ENCODE results near the gene GRM7.

GRM7 gene

DNA sequence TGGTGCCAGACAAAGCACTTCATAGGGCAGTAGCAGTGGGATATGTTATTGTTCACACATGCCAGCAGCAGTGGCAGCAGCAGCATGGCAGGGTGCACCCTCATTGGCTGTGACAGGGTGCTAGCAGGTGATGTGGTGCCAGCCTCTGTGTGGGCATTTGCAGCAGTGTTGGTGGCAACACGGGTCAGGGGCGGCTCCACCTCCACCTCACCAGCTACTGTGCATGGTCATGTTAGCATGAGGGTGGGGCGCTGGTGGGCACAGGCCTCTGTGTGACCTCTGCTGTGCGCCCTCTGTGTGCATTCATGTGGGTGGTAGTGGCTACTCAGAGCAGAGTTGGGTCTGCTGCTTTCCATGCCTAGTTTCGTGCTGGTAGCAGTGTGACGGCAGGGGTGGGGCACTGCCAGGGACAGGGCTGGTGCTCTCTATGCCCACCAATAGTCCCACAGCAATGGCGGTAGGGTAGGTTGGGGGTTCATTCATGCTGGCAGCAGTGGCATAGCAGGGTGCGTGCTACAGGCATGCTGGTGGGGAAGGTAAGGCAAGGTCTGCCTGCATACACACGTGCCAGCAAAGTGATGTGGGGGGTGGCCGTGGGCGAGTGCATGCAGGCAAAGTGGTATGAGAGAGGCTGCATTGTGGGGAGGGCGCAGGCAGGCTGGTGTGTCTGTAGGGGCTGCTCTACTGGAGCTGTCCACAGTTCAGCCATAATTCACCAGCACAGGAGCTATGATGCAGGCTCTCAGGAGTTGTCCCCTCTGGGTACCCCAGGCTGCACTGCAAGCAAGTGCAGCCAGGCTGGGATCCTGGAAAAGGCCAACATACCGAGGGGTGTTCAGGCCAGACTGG lies 402.7 kb downstream of the GRM7 start:
- DNase-seq (ENCODE audit: low read depth): no peak
- TF ChIP-seq, protein P1, sequence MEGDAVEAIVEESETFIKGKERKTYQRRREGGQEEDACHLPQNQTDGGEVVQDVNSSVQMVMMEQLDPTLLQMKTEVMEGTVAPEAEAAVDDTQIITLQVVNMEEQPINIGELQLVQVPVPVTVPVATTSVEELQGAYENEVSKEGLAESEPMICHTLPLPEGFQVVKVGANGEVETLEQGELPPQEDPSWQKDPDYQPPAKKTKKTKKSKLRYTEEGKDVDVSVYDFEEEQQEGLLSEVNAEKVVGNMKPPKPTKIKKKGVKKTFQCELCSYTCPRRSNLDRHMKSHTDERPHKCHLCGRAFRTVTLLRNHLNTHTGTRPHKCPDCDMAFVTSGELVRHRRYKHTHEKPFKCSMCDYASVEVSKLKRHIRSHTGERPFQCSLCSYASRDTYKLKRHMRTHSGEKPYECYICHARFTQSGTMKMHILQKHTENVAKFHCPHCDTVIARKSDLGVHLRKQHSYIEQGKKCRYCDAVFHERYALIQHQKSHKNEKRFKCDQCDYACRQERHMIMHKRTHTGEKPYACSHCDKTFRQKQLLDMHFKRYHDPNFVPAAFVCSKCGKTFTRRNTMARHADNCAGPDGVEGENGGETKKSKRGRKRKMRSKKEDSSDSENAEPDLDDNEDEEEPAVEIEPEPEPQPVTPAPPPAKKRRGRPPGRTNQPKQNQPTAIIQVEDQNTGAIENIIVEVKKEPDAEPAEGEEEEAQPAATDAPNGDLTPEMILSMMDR (conservative IDR thresholded peaks at IDR 0.05; ENCODE audit: low read depth, low read length): no peak
- no peak overlapping the region for H3K4me3 ChIP-seq (ENCODE audit: low read depth, low read length)

DNA sequence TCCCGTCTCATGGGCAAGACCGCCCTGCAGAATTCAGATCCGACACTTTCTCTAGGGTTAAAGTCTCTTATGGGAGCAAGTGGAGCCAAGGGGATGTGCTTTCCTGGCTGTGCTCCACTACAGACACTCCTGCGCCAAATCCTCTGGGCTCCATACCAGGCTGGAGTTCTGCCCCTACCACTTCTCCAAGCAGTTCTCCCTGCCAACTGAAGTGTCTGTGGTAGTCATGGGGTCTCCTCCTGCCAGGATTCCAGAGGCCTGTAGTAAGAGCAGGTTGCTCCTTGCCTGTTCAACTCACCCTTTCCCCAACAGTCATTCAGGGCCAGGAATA lies 403.2 kb downstream of the GRM7 start:
- DNase-seq (ENCODE audit: low read depth): no peak
- no peak overlapping the region for H3K4me3 ChIP-seq (ENCODE audit: low read depth, low read length)
- TF ChIP-seq, protein P1 (conservative IDR thresholded peaks at IDR 0.05; ENCODE audit: low read depth, low read length): no peak

DNA sequence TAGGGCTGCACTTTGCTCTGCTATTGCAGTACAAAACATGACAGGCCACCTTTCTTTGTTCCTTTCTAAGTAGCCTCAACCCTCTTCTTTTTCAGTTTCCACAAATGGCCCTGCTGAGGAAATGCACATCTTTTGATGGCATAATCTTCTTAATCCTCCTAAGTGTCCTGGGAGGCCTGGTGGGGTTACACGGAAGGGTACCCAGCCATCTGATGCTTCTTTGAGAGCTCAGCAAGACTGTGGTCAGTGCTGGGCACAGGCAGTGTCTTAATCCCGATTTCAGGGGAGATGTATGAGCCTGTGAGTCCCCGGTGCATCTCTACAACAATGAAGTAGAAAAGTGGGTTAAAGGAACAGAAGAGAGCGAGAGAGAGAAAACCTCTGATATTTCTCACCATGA lies 404.8 kb downstream of the GRM7 start:
- TF ChIP-seq, protein P1 (conservative IDR thresholded peaks at IDR 0.05; ENCODE audit: low read depth, low read length): no peak
- no peak for DNase-seq (ENCODE audit: low read depth)
- no peak overlapping the region for H3K4me3 ChIP-seq (ENCODE audit: low read depth, low read length)

DNA sequence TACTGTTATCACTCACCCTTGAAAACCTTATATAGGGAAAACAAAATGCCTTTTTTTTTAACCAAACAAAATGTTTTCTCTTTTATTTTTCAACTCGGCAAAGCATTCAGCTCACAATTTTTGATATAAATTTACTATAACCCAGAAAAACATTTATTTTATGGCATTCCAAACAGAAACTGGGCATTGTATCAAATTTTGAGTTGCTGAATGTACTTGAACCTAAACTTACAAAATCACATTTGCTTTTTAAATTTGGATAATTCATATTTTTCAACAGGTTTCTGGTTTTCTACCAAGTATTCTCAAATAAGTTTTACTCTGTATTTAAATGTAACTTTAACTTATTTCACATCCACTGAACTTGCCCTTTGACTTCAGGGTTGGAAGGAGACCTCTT lies 405.6 kb downstream of the GRM7 start:
- no peak overlapping the region for H3K4me3 ChIP-seq (ENCODE audit: low read depth, low read length)
- DNase-seq (ENCODE audit: low read depth): no peak
- TF ChIP-seq, protein P1 (conservative IDR thresholded peaks at IDR 0.05; ENCODE audit: low read depth, low read length): no peak

DNA sequence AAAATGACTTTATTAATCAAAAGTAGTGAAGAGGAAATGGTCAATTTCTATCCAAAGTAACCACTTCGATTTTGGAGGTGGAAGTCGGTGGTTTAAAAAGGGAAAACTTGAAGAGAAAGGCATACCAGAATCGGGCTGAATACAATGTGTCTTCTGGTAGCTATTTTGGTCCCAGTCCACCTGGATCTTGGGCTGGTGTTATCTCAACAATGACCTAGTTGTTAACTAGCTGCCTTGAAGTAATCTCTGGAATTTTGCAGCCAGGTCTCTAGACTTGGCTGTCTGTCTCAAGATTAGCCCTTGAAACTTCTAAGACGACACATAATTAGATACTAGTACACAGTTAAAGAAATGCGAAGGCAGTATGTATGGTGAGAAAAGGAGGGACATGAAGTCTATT lies 409.8 kb downstream of the GRM7 start:
- H3K4me3 ChIP-seq (ENCODE audit: low read depth, low read length): no peak overlapping the region
- TF ChIP-seq, protein P1 (conservative IDR thresholded peaks at IDR 0.05; ENCODE audit: low read depth, low read length): no peak
- no peak for DNase-seq (ENCODE audit: low read depth)

DNA sequence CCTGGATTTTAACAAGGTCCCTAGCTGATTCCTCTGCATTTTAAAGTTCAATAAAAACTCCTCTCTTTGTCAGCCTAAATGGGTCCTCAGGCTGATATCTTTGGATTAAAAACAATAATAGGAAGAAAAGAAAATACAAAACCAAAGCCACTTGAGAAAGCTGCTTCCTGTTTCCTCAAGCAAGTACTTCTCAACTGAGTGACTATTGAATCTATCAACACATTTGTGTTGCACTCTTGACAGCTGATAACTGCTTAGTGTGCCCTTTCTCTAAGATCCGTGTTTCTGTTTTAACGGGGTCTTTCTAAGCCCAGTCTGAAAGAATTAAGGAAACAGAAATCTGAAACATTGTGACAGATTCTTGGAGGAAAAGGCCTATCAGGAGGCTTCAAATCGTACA lies 410.7 kb downstream of the GRM7 start:
- DNase-seq (ENCODE audit: low read depth): no peak
- TF ChIP-seq, protein P1 (conservative IDR thresholded peaks at IDR 0.05; ENCODE audit: low read depth, low read length): no peak
- no peak overlapping the region for H3K4me3 ChIP-seq (ENCODE audit: low read depth, low read length)

DNA sequence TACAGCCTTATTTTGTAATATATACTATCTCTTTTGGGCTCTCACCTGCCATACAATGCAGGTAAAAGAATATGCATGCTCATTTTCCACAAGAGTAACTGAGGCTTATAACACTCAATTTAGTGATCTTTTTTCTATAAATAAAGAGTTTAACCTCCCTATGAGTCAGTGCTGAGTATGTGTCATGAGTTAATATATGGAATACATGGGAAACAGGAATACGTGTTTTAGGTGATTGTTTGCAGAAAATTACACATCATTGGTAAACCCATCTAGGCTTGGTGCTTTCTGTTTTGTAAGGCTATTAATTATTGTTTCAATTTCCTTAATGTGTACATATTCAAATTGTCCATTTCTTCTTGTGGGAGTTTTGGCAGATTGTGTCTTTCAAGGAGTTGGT lies 411.3 kb downstream of the GRM7 start:
- DNase-seq (ENCODE audit: low read depth): no peak
- H3K4me3 ChIP-seq (ENCODE audit: low read depth, low read length): no peak overlapping the region
- TF ChIP-seq, protein P1 (conservative IDR thresholded peaks at IDR 0.05; ENCODE audit: low read depth, low read length): no peak

All from choroid plexus epithelial cell (primary cell).